GM21367 (cell line): ENCODE results near the gene SPRED2.

Source experiments
- ATAC-seq: cut with Tn5 transposase; IDR thresholded peaks from one replicate; pipeline ENCODE4 v1.9.1; 2021; ENCODE audit not compliant: unreplicated experiment

SPRED2 gene

GRCh38 chr2:65416321-65416720, 16.1 kb downstream of the SPRED2 start:
- no peak for ATAC-seq

- no peak for ATAC-seq
These were observed 17.3 kb downstream of the SPRED2 start for GRCh38 chr2:65415091-65415490.

DNA sequence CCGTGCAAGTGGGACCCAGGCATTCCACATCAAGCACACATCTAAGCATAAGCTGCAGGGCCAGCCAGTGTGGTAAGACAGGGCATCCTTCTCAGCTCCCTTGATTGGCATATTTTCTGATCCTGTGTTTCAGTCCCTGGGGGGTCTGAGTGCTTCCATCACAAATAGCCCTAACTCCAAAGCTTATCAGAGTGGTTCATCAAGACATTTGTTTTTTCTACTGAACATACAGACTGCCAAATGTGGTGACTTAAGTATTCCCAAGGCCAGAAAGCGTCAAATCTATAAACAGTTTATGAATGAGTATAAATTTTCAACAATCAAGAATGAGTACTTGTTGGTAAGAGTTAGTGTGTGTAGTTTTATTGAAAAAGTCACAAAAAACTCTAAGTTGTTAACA, 18.8 kb downstream of the SPRED2 start:
- no peak for ATAC-seq

GRCh38 chr2:65413106-65413505, 19.3 kb downstream of the SPRED2 start:
- ATAC-seq: no peak

- ATAC-seq: no peak
These were observed 21.2 kb downstream of the SPRED2 start for GRCh38 chr2:65411056-65411795.

DNA sequence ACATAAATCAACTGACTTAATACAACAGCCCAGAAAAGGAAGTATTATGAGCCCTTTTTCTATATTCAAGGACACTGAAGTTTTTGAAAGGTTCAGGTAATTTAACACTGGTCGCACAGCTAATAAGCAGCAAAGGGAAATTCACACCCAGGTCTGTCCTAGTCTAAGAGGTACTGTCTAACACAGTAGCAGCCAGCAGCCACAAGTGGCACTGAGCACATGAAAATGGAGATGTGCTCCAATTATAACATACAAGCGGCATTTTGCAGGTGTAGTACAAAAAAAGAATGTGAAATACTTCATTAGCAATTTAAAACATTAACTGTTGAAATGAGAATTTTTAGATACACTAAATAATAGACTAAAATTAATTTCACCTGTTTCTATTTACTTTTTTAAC, 23.4 kb downstream of the SPRED2 start:
- ATAC-seq: no peak

GRCh38 chr2:65407240-65407639, 25.2 kb downstream of the SPRED2 start:
- ATAC-seq: no peak

- no peak for ATAC-seq
These were observed 27.3 kb downstream of the SPRED2 start for GRCh38 chr2:65404988-65405697.

DNA sequence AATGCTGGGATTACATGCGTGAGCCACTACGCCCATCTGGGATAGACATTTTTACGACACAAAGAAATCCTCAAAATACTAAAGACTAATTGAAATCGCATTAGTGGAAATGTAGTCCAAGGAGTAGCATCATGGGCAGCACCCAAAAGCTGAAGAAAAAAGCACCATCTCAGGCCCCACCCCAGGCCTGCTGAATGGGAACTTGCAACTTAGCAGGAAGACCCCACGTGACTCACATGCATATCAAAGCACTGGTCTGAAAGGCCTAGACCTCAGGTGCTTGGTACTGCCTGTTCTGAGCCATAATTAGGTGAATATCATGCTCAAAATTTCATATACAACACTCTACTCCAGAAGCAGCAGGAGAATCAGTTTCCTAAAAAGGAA, 28.9 kb downstream of the SPRED2 start:
- no peak for ATAC-seq

DNA sequence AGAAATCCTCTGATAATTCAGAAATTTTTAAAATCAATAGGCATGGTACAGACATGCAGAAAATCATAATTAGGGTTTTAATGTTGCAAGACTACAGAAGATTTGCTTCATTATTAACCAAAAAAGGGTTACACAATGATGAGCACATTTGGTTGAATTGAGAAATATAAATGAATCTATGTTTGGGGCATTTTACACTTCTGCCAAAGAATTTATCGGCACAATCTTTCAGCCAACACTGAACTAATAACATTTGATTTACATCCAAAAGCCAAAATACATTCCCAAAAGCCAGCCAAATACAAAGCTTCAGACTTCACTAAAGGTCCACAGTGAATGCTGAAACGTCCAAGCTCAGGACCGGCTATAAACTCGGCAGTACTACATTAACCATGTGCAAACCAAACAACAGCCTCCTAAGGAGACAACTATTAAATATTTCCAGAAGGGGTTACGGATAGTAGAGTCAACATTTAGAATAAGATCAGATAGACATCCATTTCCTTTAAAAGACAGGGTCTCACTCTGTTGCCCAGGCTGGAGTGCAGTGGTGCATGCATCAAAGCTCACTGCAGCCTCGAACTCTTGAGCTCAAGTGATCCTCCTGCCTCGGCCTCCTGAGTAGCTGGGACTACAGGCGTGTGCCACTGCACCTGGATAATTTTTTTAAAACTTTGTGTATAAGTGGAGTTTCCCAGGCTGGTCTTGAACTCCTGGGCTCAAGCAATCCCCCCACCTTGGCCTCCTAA, 29.4 kb downstream of the SPRED2 start:
- ATAC-seq: no peak

DNA sequence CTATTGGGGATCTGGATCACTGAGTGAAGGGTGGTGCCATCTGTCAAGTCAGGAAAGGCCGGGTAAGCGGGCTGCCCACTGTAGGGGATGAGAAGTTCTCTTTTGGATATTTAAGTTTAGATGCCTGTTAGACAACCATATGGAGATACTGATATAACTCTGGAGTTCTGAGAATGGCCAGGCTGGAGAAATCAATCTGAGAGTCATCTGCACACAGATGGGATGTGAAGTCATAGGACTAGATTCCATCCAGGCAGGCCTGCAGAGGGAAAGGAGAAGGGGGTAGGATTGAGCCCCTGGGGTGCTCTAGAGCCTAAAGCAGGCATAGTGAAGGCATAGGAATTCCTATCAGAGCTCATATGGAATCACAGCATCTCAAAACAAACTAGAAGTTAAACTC, 30.1 kb downstream of the SPRED2 start:
- ATAC-seq: no peak

GRCh38 chr2:65397122-65397521, 35.3 kb downstream of the SPRED2 start:
- no peak for ATAC-seq

GRCh38 chr2:65396348-65397026, 35.9 kb downstream of the SPRED2 start:
- ATAC-seq: no peak

DNA sequence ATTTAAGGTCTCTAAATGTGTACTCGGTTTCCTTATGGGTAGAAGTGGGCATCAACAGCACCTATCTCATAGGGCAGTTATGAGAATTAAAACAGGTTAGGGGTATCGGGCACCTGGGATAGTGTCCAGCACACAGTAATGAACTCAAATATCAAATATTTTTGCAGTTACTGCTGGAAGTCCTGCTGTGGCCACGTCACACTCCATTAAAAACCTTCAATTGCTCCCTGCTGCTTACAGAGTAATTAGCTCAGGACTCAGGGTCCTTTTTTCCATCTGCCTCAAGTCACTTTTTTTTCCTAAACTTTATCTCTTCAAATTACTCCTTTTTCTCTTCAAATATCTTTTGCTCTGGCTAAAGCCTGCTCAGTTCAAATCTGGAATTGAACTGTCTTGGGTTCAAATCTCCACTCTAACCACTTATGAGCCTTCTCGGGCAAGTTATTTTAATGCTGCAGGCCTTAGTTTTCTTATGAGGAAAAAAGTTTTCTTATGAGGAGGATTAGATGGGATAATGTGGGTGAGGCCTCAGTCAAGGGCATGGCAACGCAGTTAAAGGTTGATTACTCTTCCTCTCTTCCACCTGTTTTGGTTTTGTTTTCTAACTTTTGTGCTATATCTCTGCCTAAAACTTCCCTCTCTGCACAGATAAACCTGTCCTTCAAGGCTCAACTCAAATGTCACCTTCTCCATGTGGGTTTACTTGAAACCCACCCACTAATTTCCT, 36.6 kb downstream of the SPRED2 start:
- no peak for ATAC-seq

DNA sequence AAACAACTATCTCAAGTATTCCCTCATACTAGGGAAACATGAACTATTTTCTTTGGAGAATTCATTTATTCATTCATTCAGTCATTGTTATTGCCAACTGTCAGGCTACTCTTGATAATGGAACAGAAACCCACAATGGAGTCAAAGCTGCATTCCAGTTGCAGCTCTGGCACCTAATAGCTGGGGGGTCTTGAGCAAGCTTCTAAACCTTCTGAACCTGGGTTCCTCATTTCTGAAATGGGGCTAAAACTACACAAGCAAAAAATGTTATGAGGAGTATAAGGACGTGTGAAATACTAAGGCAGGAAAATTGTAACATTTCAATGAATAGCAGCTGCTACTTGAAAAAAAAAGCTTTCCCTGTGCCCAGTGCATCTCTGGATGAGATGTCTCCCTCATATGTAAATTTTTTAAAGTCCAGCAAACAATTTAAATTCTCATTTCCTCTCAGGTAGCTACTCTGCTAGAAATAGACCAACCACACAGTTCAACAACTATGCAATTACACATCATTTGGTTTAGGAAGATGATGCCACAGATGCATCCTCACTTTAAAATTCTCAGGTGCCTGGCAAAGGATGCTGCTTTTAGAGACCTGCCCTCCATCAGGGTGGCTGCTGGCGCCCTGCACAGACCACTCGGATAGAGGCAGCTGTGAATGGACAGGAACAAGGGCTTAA, 38.5 kb downstream of the SPRED2 start:
- ATAC-seq: no peak

DNA sequence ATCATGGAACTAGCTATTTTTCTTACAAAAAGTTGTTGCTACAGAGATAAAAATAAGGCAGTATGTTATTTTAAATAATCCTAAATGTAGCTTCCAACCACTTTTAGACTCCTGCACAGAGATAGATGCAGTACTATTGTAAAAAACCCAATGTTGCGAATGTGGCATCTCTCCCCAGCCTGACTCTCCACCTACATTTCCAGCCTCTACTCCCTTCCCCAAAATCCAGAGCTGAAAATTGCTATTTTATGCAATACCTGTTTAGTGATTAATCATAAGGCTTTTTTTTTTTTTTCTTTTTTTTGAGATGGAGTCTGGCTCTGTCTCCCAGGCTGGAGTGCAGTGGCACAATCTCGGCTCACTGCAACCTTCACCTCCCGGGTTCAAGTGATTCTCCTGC, 39.4 kb downstream of the SPRED2 start:
- no peak for ATAC-seq

GRCh38 chr2:65392609-65393008, 39.8 kb downstream of the SPRED2 start:
- ATAC-seq: no peak

DNA sequence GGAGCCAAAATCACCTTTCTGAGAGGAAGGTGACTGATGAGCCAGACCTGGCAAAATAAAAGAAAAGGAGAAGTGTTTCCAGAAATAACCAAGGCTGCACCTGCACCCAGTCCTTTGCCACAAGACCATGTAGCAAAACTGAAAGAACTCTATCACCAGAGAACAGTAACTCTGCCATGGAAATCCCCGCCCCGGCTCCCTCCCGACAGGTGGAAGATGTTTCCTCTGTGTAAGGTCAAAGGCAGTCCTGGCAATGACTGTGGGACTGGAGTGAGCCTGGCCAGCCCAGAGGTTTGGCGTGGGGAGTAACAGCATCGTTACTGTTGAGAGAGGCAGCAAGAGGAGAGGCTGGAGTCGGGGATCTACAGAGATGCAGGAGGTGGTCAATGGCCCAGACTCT, 42.3 kb downstream of the SPRED2 start:
- ATAC-seq: peak; percentile 70

GRCh38 chr2:65389476-65389875, 42.9 kb downstream of the SPRED2 start:
- no peak for ATAC-seq
